Psoas muscle (tissue), 8 donors: Measurements from ENCODE around the gene MRNIP. TPM values are rescaled to one million over a fixed set of nuclear protein-coding genes. Genes with fewer than 3 reads are reported as not detected.

Experiments
- ATAC-seq, 4 donors: fragments of 200-7000 bp; cut with Tn5 transposase; one replicate each; pipeline ENCODE4 v1.9.1; 2020; ENCODE audit warnings: moderate library complexity in 3 of 4, mild to moderate bottlenecking in 2 of 4
- DNase-seq, 2 donors: peaks; one replicate each; pipeline ENCODE4 v3.0.0-alpha.2; 2020
- H3K27ac ChIP-seq: fragments of 200-600 bp; one replicate; pipeline ENCODE4 v1.8.0; 2022
- H3K27me3 ChIP-seq, 3 donors: fragments of 200-600 bp in 1 of 3; one replicate each; pipeline versions ENCODE4 v1.6.1 to v1.8.0; 2013 to 2022; ENCODE audit warnings: low read length in 2 of 3, mild to moderate bottlenecking in 2 of 3, moderate library complexity in 1 of 3; ENCODE audit not compliant: insufficient read depth in 3 of 3
- H3K36me3 ChIP-seq, 2 donors: fragments of 200-600 bp in 1 of 2; one replicate each; pipeline versions ENCODE4 v1.6.1 to v1.8.0; 2013 to 2022; ENCODE audit warnings: low read depth in 1 of 2, mild to moderate bottlenecking in 1 of 2, moderate library complexity in 1 of 2; ENCODE audit not compliant: insufficient read depth in 1 of 2
- H3K4me1 ChIP-seq: fragments of 200-600 bp; one replicate; pipeline ENCODE4 v1.8.0; 2022
- H3K4me3 ChIP-seq: fragments of 200-600 bp; one replicate; pipeline ENCODE4 v1.8.0; 2022; ENCODE audit warnings: mild to moderate bottlenecking
- H3K9me3 ChIP-seq: fragments of 200-600 bp; one replicate; pipeline ENCODE4 v1.8.0; 2022
- WGBS, 3 donors: extraction: QIAGEN DNeasy Blood & Tissue Kit; methylation state at CpG; one replicate each; pipeline versions ENCODE4 v1.1.6 to v1.1.7; 2013; 5-methylcytosine and 5-hydroxymethylcytosine counted together
- intact Hi-C, 2 donors: fragments of 100-400 bp; cut with DNase I; formaldehyde crosslinking; loops; one replicate each; pipeline versions ENCODE4 v1.11.0 to v1.14.2; 2022
- polyA plus RNA-seq, 3 donors: library from polyadenylated mRNA; stranded (reverse); fragments of 200-250 nt; gene quantifications; one replicate each; pipeline ENCODE4 v1.2.3, GENCODE V29; 2013
- total RNA-seq, 4 donors: library from RNA; stranded (reverse); fragmentation: NEBNext Ultra II Directional in 2 of 4; extraction: Animal tissue kit (Norgen Biotek cat#: 25700) in 2 of 4; gene quantifications; one replicate each; pipeline versions ENCODE4 v1.2.1 to v1.2.4, GENCODE V29; 2021 to 2023
- TF ChIP-seq, protein P1 (sequence below): fragments of 200-600 bp; IDR thresholded peaks from one replicate; pipeline ENCODE4 v1.8.0; 2022; ENCODE audit warnings: antibody characterized with exemption
- donor health status: healthy with polysubstance abuse.
- donor health status: DM: no; HTN: no; CAD: no; lungs with moderate emphysema.
- donor health status: Bipolar disorder and iron deficiency.
- donor health status: healthy.
- donor health status: DM: yes; HTN: yes; CAD: no.
- donor health status: DM: no; HTN: no; CAD: no.
- donor health status: DM: no; HTN: no; CAD: no.
- donor health status: DM: yes; HTN: yes; CAD: no.

MRNIP gene
- total and polyA plus RNA-seq, 7 donors = 2.1 to 30.4 (median 7.9) TPM

DNA sequence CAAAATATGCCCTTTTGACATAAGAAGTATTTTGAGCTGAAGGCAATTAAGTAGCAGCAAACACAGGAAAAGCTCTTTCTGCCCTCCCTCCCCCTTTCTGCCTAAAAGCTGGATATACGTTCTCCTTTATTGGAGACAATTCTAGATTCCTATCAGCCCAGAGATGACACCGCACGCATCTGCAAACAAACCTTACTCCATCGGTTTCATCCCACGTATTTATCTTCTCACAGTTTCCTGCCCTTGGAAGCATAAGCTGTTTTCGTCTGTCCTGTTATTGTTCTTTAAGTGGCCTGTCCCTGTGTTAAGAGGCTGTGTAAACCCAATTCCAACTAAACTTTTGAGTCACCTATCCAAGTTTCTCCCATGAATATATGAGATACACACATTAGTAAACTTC lies 37.2 kb upstream of the MRNIP start:
- DNase-seq (no peak), ATAC-seq (no peak)
- H3K27ac ChIP-seq = no peak overlapping the region
- no peak overlapping the region for H3K4me3 ChIP-seq
- TF ChIP-seq, protein P1, sequence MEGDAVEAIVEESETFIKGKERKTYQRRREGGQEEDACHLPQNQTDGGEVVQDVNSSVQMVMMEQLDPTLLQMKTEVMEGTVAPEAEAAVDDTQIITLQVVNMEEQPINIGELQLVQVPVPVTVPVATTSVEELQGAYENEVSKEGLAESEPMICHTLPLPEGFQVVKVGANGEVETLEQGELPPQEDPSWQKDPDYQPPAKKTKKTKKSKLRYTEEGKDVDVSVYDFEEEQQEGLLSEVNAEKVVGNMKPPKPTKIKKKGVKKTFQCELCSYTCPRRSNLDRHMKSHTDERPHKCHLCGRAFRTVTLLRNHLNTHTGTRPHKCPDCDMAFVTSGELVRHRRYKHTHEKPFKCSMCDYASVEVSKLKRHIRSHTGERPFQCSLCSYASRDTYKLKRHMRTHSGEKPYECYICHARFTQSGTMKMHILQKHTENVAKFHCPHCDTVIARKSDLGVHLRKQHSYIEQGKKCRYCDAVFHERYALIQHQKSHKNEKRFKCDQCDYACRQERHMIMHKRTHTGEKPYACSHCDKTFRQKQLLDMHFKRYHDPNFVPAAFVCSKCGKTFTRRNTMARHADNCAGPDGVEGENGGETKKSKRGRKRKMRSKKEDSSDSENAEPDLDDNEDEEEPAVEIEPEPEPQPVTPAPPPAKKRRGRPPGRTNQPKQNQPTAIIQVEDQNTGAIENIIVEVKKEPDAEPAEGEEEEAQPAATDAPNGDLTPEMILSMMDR = no peak
- intact Hi-C loops = no loop called here
- no peaks in the 10 kb centered on the region for H3K27me3 ChIP-seq
- no peaks in the 10 kb centered on the region for H3K9me3 ChIP-seq
- peaks cover 3 to 91% of the 10 kb centered on the region in 2 donors for H3K36me3 ChIP-seq
- peaks cover 5% of the 10 kb centered on the region for H3K4me1 ChIP-seq
- 84 to 89% (median 89%) methylated on average over 6 of the region's 6 CpGs for WGBS, 3 donors

DNA sequence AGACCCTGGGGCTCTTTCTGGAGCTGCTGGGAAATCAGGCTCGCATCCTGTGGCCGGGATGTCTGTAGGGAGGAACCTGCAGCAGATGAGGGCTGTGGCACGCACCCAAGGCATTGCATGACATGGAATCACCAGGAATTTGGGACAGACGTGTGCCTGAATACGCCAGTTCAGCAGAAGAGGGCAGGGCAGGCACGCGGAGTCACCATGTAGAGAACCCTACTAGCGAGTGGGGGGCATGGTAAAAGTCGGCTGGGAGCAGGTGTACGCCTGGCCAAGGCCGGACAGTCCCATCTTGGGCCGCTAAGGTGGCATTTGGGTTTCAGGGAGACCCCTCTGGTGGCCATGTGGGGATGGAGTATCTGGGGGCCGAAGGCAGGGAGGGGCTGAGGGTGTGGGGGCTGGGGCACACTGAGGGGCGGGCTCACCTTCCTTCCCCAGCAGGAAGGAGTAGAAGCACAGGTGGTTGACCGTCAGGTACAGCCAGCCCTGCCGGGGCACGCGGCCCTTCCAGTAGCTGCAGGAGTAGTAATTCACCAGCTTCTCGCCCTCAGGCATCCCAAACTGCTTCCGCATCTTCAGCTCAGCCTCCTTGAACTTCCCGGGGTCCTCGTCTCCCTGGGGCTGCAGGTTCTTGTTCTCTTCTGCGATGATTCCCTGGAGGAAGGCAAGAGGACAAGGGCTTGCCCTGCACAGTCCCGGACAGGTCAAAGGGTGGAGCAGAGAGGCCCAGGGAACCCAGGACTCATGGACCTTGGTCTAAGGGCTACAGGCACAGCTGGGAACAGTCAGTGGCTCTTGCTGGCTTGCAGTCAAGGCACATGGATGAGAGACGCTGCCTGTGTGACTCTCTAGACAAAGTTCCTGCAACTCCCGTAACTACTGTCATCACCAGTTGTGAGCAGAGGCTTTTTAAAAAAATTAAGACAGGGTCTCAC lies 35.6 kb upstream of the MRNIP start:
- intact Hi-C loops = no loop called here
- peaks cover 3 to 100% of the 10 kb centered on the region in 2 donors for H3K36me3 ChIP-seq
- WGBS, 3 donors = 88 to 90% (median 89%) methylated on average over 23 to 26 of the region's 26 CpGs
- H3K27me3 ChIP-seq = no peaks in the 10 kb centered on the region
- no peaks in the 10 kb centered on the region for H3K9me3 ChIP-seq
- H3K4me3 ChIP-seq = no peak overlapping the region
- H3K27ac ChIP-seq = no peak overlapping the region
- no peaks in the 10 kb centered on the region for H3K4me1 ChIP-seq
- TF ChIP-seq, protein P1 = no peak
- ATAC-seq = no peak
- no peak for DNase-seq

GRCh38 chr5:179893076-179893957 lies 34.7 kb upstream of the MRNIP start:
- Histone ChIP-seq H3K27me3 (no peaks in the 10 kb centered on the region), H3K27ac (no peak overlapping the region), H3K9me3 (no peaks in the 10 kb centered on the region), H3K4me1 (no peaks in the 10 kb centered on the region), H3K4me3 (no peak overlapping the region), H3K36me3 (peaks cover 3 to 100% of the 10 kb centered on the region in 2 donors)
- no peak for ATAC-seq
- DNase-seq = no peak
- intact Hi-C loops = no loop called here
- TF ChIP-seq, protein P1 = no peak
- WGBS, 3 donors = 93 to 96% (median 94%) methylated on average over 31 of the region's 31 CpGs

GRCh38 chr5:179892255-179892654 lies 33.6 kb upstream of the MRNIP start:
- TF ChIP-seq, protein P1 = no peak
- Histone ChIP-seq H3K9me3 (no peaks in the 10 kb centered on the region), H3K27me3 (no peaks in the 10 kb centered on the region), H3K36me3 (peaks cover 3 to 99% of the 10 kb centered on the region in 2 donors), H3K27ac (no peak overlapping the region), H3K4me3 (no peak overlapping the region), H3K4me1 (peaks cover 4% of the 10 kb centered on the region)
- DNase-seq (no peak), ATAC-seq (no peak)
- intact Hi-C loops = no loop called here
- 75 to 80% (median 77%) methylated on average over 5 of the region's 5 CpGs for WGBS, 3 donors
